HG03175 (cell line): Measurements from ENCODE around the gene VPREB1.
"Not testable (repeated sequence)": the region's sequence is repeated elsewhere in the genome, so short reads cannot be mapped to it uniquely, and the experiment has no call there.

ENCODE experiments used
- ATAC-seq: cut with Tn5 transposase; IDR thresholded peaks from one replicate; pipeline ENCODE4 v1.9.1; 2021; ENCODE audit warnings: mild to moderate bottlenecking, moderate library complexity; ENCODE audit not compliant: unreplicated experiment

Gene VPREB1

DNA sequence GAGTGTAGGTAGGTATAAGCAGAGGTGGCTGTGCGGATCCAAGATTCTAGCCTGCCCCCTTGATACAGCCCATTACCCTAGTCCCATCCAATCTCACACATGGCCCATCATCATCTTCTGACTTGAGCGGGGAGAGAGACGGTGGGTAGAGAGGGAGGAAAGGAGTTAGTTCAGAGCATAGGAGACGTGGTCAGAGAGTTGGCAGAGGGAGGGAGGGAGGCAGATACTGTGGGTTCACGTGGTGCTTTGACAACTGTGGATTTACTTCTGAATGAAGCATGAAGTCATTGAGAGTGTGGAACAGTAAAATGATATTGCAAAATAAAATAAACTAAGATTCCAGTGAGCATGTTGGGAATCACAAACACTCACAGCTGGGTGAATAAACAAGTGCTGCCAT is 31.4 kb upstream of the VPREB1 start:
- no peak for ATAC-seq

DNA sequence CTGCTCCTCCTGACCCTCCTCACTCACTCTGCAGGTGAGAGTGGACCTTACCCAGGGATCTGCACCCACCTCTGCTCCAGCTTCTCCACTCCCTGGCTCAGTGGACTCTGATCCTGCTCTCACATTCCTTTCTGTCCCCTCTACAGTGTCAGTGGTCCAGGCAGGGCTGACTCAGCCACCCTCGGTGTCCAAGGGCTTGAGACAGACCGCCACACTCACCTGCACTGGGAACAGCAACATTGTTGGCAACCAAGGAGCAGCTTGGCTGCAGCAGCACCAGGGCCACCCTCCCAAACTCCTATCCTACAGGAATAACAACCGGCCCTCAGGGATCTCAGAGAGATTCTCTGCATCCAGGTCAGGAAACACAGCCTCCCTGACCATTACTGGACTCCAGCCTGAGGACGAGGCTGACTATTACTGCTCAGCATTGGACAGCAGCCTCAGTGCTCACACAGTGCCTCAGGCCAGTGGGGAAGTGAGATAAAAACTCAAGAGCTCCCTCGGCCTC is 29.7 kb upstream of the VPREB1 start:
- no peak for ATAC-seq

DNA sequence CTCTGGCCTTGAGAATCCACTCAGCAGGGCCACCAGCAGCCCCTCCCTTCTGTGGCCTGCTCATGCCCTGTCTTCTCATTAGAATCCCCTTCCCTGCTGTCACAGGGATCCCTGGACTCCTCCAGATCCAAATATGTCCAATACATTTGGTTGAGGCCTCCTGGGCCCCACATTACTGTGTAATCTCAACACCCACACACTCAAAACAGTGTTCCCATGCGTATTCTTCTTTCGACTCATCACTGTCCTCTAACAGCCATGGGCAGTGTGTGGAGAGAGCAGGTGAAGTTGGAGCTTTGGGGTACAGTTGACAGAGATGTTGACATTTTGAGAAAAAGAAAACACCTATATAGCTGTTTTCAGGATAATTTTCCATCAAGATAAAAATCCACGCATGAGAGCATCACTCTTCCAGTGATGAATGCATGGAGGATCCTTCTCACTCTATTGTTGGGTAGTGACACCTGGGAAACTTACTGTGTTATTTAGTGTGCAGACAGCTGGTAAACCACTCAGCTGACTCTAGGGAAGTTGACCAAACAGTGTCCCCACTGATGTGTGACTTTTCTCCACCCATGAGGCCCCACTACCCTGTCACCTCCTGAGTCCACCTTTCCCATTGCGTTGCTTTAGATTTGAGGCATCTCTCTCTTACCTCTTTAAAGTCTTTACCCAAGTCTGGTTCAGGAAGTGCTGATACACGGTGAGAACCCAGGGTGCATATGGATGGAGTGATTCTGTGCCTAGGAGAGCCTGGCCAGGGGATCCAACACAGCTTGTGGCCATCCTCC is 28.7 kb upstream of the VPREB1 start:
- ATAC-seq = no peak

DNA sequence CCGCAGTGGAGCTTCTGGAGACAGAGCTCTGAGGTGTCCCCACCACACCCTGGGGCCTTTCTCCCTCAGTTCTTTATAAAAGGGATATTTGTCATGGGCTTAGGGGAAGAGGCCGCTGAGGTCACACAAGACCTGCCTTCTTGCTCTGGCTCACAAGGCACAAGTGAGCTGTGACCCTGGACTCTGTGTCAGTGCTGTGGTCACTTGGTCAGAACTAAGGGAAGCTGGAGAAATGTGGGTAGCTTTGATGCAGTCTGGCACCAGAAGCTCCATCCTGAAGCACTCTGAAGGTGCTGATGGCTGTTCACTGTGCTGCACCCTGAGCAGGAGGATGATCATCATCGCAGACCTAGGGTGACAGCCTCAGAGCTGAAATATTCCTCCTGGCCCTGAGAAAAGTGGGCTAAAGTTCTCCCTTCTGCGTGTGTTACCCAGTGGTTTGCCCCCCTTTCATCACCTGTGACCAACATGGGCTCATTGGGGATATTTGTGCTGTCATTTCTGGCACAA is 28.1 kb upstream of the VPREB1 start:
- ATAC-seq = no peak

DNA sequence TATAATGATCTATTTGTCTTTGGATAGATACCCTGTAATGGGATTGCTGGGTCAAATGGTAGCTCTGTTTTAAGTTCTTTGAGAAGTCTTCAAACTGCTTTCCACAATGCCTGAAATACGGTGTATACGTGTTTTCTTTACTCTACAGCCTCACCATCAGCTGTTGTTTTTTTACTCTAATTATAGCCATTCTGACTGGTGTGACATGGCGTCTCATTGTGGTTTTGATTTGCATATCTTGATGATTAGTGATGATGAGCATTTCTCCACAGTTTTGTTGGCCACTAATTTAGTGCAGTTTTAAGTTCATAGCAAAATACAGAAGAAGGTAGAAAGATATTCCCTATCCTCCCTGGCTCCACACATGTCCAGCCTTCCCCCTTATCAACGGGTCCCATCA is 26.3 kb upstream of the VPREB1 start:
- ATAC-seq = no peak

DNA sequence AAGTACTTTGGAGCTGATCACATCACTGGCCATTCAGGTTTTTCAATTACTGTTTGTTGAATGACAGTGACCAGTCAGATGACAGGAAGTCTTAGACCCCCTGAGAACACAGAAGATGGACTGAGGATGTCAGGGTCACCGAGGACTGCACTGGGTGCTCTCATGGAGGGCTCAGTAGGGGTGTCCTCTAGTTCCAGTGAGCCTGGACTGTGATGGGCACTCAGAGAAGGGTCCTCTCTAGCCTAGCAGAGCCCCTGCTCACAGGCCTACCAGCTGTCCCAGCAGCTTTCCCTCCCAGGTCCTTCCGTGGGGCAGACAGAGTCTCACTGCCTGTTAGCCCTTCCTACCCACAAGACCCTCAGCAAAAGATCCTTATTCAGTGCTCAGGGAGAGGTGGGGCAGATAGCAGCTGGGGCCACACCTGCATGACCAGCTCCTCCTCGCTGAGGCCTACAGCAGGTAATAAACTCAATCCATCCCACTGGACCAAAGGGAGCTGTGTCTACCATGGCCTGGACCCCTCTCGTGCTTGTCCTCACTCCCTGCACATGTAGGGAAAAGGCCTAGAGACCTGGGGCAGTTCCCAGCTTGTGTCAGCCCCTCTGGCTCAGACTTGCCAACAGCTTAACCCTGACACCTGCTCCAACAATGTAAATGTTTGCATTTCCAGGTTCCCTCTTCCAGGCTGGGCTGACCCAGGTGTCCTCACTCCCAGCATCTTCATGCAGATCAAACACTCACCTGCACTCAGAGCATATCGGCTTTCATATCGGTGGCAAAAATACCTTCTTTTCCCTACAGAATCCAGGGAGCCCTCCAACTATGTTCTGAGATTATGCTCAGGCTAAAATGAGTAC is 25.2 kb upstream of the VPREB1 start:
- ATAC-seq = no peak

DNA sequence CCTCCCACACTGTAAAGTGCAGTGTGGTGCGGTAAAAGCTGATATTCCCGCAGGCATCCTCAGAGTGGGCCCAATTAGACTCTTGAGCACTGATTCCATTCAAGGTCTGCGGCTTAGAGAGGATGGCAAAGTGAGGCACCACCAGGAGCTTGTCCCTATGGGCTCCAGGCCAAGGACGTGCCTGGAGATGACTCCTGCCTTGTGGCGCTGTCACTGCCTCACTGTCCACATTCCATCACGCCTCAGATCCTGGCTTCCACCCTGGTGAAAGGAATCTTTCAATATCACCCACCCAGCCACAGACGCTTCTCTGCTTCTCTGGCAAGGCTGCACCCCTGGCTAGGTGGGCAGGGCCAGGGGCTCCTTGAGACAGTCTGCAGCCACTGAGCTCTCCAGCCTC is 23.5 kb upstream of the VPREB1 start:
- ATAC-seq = not testable (repeated sequence)

DNA sequence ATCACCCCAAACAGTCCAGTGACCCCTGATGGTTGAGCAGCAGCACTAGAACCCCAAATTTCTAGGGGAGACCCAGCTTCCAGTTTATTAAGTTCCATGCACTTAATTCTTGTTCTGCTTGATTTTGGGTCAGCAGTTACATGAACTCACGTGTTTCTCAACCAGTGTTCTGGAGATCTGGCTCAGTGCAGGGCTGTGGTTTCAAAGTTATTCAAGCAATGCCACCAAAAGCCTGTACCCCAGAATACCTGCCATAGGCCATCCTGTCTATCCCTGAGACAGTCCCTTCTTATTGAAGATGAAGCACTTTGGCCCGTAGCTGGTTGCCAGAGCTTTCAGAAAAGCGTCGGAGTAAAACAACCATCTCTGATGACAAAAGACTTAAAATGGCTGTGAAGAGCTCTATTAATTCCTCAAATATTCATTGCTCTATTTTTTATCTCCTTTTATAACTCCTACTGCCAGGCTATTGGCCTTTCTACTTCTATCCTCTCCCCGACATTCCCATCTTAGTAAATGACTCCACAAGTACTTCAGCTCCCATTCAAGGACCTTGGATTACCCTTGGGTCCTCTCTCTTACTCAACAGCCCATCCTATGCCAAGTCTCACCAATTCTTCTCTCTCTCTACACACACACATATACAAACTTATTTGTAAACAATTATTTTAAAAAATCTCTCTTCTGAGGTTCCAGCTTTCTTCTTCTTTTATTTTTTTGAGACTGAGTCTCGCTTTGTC is 18.0 kb upstream of the VPREB1 start:
- ATAC-seq = no peak

DNA sequence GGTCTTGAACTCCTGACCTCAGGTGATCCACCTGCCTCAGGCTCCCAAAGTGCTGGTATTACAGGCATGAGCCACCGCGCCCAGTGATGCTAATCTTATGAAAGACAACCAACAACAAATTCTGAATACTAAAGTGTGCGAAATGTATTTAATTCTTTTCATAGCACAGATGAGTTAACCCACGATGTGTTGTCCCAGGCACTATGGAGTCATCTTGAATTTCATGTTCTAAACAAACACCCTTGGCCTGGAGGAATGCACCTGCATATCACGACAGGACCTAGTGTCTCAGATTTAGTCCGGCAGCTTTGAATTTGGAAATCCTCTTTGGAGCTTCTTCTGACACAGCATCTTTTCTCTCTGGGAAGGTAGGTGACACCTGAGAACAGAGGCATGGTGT is 16.2 kb upstream of the VPREB1 start:
- no peak for ATAC-seq

DNA sequence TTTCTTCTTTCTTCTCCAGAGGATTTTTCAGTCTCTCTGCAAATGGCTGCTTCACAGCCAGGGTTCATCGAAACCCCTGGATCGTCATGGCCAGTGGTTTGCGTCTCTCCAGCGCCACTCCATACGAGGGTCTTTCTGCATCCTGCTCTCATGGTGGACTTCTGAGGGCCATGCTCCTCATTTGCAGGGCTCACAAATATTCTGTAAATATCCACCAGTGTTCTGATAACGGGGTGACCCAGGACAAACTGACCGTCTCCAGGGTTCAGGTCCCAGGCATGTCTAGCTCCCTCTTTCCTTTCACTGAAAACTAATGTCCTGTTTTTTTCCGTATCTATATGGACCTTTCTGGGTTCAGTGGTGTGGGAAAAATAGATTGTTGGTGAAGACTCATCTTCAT is 15.7 kb upstream of the VPREB1 start:
- no peak for ATAC-seq

DNA sequence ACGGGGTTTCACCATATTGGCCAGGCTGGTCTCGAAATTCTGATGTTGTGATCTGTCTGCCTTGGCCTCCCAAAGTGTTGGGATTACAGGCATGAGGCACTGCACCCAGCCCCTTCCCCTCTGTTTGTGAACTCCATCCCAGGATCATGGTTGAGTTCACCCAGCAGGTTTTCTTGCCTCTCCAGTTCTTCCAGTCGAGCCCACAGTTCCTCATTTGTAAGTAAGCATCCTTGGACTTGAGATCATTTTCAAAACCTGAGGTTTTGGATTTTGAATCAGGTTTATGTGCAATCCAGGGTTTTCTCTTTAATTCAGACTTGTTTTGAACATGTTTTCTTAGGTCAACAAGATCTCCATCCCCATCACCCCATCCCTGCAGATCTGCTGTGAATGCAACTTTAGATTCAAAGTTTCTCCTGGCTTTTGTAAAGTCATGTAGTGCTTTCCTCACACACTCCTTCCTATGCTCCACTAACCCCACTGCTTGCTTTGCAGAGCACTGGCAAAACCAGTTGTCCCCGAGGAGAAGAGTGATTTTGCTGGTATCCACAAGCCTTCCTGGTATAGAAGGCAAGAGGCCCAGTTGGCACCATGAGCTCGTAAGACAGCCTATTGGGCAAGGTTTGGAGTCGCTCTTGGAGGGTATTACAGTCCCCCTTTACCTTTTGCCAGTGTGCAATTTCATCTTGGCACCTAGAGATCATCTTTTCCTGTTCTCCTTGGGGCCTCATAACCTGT is 14.7 kb upstream of the VPREB1 start:
- no peak for ATAC-seq

DNA sequence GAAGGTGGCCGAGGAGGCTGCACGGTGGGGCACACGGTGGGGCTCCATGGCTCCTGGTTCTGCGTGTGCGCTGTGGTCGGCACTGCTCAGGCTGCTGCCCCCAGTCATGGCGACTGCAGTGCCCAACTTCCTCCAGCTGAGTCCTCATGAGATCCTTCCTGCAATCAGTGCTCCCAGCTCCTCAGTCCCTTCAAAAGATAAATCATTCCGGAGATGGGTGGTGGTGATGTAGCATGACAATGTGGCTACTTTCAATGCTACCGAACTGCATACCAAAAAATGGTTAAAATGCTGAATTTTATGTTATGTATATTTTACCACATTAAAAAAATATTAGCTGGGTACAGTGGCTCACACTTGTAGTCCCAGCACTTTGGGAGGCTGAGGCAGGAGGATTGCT is 14.1 kb upstream of the VPREB1 start:
- ATAC-seq = no peak

DNA sequence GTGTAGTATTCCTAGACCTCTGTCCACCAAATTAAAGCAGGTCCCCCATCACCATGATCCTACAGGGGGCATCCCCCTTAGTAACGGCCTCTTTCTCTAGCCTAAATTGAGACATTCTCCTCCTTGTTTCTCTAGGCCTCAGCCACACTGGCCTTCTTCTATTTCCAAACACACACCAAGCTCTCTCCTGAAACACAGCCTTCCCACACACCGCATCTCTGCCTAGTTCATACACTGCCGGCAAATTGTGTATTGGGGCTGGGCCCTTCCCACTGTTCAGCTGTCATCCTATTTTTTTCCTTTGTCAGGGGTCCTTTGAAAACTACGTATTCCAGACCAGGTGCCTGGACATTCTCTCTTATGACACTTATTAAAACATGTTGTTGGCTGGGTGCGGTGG is 11.5 kb upstream of the VPREB1 start:
- no peak for ATAC-seq

DNA sequence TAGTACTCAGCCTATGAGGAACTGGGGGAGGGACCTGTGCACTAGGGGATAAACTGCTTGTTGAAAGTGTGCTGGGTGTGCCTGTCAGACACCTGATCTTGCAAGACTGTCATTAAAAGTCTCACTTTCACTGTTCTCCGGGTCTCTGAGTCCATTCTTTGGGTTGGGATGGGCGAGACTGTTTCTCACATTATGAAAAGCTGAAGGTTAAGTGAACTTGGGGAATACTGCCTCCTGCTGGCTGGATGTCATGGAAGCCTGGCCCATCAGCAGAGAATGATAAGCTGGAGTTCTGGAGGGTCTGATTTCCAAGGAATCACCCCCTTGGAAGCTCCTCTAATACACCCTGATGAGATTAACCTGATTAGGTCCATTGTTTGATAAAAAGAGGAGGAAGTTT is 9.0 kb upstream of the VPREB1 start:
- no peak for ATAC-seq

DNA sequence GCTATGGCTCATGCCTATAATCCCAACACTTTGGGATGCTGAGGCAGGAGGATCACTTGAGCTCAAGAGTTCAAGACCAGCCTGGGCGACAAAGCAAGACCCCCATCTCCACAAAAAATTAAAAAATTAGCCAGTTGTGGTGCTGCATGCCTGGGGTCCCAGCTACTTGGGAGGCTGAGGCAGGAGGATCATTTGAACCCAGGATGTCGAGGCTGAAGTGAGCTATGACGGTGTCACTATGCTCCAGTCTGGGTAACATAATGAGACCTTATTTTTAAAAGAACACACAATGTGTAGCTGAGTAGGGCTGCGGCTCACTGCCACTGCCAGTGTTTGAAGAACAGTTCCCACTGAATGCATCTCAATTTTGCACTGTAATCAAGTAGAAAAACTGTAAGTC is 7.1 kb upstream of the VPREB1 start:
- no peak for ATAC-seq

DNA sequence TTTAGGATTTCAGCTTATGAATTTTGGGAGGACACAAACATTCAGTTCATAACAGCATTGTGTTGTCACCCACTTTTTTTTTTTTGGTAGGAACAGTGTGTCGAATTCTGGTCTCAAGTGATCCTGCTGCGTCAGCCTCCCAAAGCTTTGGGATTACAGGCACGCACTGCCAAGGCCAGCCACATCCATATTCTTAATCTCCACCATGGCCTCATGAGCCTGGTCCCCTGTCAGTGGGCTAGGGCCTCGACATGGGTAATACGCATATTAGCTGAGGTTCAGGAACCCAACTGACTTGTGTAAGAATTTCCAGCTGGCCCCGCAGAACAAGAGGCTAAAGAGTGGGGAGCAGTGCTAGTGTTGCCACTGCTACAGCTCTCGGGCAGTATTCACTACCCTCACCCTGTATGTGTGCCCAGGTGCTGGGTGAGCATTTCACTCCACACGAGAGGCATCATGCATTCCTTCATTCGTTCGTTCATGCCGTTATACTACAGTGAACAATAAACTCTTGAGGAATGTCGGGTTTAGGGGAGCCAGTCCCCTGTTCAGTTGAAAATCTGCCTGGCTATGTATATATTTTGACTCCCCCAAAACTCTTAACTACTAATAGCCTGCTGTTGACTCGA is 5.2 kb upstream of the VPREB1 start:
- no peak for ATAC-seq

DNA sequence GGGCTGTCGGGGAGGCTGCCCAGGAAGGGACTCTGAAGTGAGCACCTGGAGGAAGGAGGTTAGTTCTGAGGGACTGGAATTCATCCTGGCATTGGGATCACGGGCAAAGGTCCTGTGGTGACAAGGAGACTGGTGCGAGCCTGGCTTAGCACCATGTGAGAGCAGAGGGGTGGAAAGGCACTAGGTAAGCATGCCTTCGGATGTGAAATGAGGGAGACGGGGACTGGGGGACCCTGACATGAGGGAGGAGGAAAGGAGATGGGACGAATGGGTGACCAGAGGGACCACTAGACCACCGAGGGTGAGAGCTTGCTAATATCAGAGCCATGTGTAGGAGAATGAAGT is 3.1 kb upstream of the VPREB1 start:
- ATAC-seq = no peak

DNA sequence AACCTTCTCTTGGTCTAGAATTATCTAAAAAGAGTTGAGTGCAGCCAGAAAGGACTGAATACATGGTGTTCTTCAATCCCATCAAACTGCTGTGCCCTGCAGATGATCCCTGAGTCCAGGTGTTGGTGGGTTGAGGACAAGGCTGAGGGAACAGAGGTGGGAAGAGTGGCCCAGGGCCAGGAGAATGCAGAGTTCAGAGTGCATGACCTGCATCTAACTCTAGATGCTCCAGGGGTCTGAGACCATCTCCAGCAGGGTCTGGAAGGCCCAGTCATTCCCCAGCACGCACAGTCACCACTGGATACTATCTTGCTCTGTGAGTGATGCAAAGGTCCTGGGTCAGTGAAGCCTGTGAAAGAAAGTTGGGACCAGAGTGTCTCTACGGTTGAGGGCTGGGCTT is 2.1 kb upstream of the VPREB1 start:
- ATAC-seq = no peak

DNA sequence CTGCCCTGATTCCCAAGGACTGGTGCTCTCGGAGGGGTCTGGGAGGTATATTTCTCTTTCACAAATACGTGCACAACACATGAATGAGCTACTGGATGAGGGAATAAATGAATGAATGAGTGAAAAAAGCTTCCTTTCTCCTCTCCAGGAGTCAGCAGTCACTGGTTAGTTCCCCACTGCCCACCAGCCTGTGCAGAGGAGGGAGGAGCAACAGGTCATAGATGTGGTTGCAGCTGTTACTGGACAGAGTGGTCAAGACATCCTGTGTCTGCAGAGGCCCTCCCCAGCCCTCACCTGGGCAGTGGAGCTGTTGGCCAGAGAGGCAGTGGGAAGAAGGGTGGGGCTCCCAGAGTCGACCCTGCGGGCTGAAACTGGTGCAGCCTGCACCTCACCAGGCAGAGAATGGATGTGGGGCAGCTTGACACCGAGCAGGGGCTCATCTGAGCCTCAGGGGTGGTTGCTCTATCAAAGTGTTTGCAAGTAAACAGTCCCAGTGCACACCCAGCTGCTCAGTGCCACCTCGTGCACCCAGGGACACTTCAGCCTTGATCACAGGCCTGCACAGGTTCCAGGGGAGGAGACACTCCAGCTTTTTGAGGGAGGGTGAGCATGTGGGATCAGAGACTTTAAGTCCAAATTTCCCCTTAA is 1.4 kb upstream of the VPREB1 start:
- no peak for ATAC-seq
